Activated CD8-positive, alpha-beta memory T cell treated with anti-CD3 and anti-CD28 coated beads for 48 hours (primary cell): Measurements from ENCODE around the gene LOXL3.

Experiments
- DNase-seq, 3 experiments: peaks; one replicate each; pipeline ENCODE4 v3.0.0-alpha.2; 2020; ENCODE audit warnings: low read depth in 2 of 3, low spot score in 2 of 3

LOXL3 gene

GRCh38 chr2:74510272-74510671 lies 43.5 kb downstream of the LOXL3 start:
- no peak for DNase-seq

DNA sequence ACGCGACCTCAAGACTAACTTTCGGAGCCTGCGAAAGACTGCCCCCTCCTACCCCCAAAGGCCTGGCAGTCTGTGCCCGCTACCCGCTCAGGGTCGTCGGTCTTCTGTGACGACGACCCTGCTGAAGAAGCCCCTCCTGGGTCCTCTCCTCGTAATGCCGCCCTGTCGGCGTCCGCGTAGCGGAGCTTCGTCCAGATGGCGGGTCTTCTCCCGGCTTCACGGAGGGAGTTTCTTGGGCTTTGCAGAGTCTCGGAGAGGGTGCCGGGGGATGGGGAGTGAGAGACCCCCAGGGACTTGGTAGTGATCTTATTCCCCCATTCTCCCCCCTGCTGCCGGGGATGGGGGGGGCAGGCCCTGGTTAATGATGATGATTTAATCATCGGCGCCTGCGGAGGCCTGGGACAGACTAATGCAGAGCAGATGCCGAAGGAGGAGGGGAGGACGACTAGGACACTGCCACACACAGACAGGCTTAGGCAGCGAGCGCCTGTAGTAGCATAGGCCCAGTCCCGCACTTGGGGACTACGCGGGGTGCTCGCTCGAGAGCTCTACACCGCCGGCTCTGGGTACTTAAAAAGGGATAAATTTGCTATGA lies 45.7 kb downstream of the LOXL3 start:
- no peak for DNase-seq

GRCh38 chr2:74507145-74507925 lies 46.4 kb downstream of the LOXL3 start, which contains the start of gene PCGF1:
TSS of gene PCGF1 (minus strand) at chr2:74507695. CDS start at chr2:74507668, 27 bp downstream.
- peak; percentile 92 to 98 (median 94) for DNase-seq

DNA sequence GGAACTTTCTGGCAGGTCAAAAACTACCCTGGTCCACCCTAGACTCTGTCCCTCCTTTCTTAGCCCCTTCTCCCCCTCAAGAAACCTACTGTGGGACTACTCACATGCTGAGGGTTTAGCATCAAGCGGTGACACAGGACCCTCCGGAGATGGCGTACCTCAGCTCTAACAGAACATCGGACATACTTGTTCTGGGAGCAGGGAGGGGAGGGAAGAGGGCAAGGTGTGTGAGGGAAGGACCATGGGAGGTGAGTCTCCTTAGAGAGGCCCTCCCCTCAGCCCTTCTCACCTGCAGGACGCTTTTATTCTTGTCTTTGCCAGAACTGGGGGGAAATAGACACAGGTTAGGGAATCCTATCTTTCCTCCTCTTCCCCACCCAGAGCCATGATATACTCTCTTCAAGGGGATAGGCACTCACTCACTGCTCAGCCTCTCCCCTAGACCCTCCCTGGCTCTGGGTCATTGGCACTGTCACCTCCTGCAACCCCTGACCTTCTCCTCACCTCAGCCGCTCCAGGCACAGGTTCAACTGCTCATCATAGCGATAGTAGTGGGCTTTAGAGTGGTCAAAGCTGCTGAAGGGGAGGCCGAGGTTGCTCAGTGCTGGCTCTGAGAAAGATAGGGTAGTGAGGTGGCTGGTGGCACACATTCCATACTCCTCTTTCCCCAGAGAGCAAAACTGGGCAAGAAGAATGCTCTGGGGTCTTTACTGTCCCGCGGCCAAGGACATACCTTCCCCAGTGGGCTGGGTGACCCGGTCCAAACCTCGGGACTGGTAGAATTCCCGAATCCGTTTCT lies 48.1 kb downstream of the LOXL3 start:
- no peak for DNase-seq

- no peak for DNase-seq
Observed at GRCh38 chr2:74504591-74504990, 49.2 kb downstream of the LOXL3 start.

- no peak for DNase-seq
Observed at GRCh38 chr2:74503506-74504475, 50.0 kb downstream of the LOXL3 start.

- peak in 1 of 3 experiments; percentile 52 for DNase-seq
Observed at GRCh38 chr2:74502720-74503505, 50.8 kb downstream of the LOXL3 start.

- DNase-seq: no peak
Observed at GRCh38 chr2:74502147-74502719, 51.5 kb downstream of the LOXL3 start.

GRCh38 chr2:74501335-74502071 lies 52.2 kb downstream of the LOXL3 start:
- DNase-seq: no peak

DNA sequence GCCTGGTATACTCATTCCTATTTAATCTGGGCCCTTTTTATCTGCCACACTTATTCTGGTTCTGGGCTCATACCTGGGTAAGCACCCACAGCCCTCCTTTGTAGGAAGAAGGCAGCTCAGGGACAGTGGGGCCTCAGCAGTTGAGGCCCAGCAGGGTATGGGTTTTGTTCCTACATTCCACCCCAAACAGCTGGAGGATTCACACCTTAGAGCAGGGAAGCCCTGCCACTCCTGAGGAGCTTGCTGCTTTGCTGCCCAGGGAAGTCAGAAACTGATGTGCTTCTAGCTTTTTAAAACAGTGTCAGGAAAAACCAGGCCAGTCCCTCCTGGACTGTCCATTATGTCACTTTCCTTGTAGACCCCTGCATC lies 53.2 kb downstream of the LOXL3 start:
- DNase-seq: no peak

- DNase-seq: no peak
Observed at GRCh38 chr2:74499940-74500577, 53.7 kb downstream of the LOXL3 start.

DNA sequence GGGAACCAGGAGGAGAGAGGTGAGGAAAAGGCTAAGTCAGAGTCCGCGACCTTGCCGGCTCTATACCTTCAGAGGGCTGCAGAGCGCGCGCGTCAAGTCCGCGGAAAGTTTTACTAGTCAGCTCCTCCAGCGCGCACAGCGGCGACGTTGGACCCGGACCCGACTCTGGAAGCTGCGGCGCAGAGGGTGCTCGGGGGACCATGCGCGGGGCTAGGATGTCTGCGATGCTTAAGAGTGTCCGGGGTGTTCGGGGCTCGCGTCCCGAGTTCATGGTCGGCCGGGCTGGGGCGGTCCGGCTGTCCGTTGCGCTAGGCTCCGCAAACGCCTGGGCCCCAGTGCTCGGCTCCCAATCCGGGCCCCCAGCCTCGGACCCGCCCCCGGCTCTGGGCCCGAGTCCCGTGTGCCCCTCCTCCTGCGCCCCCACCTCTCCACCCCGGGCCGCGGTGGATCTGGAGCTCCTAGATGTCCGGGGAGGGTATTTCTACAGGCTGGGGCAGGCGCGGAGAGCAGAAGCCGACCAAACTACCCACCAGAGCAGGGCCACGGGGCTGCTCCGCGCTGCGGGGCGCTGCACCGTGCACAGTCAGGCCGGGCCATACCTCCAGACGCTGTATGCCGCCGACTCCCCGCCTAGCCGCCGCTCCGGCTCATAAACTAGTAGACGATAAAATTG lies 54.3 kb downstream of the LOXL3 start, which contains the start of gene LBX2:
TSS of gene LBX2 (minus strand) at position 337 of the 673 bp plus-strand sequence. CDS start at position 271, 66 bp downstream.
- no peak for DNase-seq

GRCh38 chr2:74498500-74499266 lies 55.1 kb downstream of the LOXL3 start:
- no peak for DNase-seq

DNA sequence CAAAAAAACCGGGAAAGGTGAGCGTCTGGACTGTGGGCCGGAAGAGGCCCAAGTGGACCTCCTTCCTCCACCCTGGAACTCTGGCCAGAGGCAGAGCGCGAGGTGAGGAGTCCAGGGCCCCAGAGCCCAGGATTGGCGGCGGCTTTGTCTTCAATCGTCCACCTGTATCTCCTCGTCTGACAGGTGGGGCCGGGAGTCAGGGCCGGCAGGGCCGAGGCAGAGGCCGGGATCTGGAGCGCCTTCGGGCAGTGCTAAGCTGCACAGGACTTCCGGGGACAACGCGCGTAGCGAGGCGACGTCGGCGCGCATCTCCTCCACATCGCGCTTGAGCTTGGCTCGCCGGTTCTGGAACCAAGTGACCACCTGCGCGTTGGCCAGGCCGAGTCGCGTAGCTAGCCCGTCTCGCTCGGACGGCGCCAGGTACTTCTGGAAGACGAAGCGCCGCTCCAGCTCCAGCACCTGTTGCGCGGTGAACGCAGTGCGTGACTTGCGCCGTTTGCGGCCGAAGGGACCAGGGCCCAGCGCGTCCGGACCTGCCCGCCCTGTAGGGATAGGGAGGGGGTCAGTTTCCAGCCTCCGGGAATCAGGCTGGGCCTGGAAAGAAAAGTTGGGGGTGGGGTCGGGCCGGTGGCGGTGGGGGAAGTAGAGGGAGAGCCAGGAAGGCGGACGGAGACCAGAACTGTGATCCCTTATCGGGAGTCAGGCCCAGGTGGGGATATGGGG lies 55.8 kb downstream of the LOXL3 start:
- no peak for DNase-seq

DNA sequence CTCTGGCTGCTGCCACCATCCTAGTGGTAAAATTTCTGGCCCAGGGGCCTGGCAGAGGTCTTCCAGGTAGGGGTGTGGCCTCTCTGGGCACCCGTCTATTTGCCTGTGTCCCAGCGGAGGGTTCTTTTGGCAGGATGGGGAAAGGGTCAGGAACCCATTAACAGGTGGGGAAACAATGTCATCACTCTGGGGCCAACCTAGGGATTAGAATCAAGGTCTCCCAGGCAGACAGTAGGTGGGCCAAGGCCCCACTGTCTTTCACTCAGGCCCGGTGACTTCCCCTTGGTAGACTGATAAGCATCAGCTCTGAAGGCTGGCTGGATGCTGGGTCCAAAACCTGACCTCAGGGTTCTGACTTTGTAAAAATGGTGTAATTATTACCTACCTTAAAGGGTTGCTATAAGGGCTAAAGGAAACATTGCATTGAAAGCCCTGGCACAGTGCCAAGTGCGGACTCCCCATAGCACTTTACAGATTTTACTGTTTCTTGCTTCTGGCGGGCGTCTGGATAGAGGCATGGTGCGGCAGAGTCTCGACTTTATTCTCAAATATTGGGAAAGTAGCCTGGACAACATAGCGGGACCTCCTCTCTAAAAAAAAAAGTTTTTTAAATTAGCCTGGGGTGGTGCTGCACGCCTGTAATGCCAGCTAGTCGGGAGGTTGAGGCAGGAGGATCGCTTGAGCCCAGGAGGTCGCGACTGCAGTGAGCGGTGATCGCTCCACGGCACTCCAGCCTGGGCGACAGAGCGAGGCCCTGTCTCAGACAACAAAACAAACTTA lies 56.6 kb downstream of the LOXL3 start:
- no peak for DNase-seq

DNA sequence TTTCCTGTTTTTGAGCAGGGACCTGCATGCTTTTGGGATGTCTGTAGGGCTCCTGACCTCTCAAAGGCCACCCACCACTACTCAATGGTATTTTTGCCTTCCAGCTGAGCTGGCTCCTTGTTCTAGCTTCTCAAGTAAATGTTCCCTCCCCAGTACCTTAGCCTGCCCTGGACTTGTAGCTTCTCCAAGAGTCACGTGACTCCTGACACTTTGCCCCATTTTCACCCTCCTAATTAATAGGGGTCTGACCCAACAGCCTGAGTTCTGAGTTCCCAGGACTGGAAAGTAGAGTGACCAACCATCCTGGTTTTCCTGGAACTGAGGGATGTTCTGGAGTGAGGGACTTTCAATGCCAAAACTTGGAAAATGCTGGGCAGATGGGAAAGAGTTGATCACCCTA lies 58.3 kb downstream of the LOXL3 start:
- DNase-seq: no peak
